ENCODE data around the gene PAX7.

Gene PAX7

DNA sequence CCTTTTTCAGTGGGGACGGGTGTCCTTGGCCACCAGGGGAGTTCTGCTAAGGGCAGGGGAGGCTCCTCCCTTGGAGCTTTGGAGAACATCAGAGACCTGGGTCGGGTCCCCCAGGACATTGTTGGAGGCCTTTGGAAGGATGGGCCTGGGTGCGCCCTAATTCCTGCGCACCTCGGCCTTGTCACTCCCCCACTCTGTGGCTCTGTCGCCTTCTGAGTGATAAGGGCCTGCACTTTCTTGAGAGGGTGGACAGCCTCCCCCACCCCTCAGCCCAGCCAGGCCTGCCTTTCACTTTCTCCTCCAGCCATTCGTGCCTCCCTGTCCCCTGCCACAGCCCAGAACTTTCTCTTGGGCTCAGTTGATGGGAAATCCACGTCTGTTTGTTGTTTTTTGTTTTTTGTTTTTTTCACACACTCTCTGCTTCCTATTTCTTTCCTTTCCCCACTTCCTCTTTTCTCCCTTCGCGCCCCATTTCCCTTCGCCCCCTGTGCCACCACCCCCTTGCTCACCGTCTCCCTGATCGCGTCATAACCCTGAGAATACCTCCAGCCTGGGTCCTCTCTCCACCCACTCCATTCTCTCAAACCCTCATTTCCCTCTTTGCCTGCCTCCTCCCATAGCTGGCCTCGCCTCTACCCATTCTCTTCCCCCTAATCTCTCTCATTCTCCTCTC is 85.6 kb downstream of the PAX7 start:
- TF ChIP-seq, protein P1, sequence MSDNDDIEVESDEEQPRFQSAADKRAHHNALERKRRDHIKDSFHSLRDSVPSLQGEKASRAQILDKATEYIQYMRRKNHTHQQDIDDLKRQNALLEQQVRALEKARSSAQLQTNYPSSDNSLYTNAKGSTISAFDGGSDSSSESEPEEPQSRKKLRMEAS (IDR thresholded peaks at IDR 0.05), result no peak
- TF ChIP-seq FOXM1 (IDR thresholded peaks at IDR 0.05; ENCODE audit: borderline replicate concordance, low read depth), result no peak

DNA sequence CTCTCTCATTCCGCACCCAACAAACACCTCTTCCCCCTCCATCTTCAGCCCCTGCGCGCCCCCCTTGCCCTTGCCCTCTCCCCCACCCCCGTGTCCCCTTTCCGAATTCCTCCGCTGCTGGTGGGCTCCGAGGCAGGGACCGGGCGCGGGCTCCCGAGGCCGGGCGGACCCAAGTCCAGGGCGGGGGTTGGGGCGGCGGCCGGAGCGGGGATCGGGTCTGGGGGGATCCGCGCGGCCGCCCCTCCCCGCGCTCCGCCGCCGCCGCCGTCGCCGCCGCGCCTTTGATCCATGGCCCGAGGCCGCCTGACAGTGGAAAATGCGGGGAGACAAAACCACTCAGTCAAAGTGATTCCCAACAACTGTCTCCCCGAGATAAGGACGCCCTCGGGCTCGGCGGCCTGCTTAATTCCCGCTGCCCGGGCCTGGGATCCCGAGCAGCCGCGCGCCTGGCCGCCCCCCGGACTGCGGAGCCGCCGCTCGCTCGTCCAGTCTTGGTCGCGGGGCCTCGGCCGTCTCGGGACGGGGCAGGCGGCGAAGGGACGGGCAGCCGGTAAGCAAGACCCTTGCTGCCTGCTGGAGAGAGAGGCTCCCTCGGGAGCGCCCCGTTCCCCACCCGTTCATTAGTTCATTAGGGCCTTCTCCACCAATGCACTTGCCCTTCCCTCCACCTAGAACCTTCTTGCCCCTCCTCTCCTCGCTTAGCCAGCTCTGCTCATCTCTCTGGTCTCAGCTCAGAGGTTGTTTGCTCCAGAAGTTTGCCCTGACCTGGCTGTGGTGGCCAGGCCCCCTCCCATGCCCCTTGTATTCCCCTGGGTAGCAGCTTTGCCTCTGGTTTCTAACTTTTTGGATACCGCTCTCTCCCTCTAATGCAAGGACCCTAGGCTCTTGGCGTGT is 86.4 kb downstream of the PAX7 start:
- TF ChIP-seq, protein P2, sequence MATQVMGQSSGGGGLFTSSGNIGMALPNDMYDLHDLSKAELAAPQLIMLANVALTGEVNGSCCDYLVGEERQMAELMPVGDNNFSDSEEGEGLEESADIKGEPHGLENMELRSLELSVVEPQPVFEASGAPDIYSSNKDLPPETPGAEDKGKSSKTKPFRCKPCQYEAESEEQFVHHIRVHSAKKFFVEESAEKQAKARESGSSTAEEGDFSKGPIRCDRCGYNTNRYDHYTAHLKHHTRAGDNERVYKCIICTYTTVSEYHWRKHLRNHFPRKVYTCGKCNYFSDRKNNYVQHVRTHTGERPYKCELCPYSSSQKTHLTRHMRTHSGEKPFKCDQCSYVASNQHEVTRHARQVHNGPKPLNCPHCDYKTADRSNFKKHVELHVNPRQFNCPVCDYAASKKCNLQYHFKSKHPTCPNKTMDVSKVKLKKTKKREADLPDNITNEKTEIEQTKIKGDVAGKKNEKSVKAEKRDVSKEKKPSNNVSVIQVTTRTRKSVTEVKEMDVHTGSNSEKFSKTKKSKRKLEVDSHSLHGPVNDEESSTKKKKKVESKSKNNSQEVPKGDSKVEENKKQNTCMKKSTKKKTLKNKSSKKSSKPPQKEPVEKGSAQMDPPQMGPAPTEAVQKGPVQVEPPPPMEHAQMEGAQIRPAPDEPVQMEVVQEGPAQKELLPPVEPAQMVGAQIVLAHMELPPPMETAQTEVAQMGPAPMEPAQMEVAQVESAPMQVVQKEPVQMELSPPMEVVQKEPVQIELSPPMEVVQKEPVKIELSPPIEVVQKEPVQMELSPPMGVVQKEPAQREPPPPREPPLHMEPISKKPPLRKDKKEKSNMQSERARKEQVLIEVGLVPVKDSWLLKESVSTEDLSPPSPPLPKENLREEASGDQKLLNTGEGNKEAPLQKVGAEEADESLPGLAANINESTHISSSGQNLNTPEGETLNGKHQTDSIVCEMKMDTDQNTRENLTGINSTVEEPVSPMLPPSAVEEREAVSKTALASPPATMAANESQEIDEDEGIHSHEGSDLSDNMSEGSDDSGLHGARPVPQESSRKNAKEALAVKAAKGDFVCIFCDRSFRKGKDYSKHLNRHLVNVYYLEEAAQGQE (IDR thresholded peaks at IDR 0.05; ENCODE audit: low read depth), result no peak
- TF ChIP-seq EP300 (IDR thresholded peaks at IDR 0.05; ENCODE audit: borderline replicate concordance), result no peak
- TF ChIP-seq RAD21 (IDR thresholded peaks at IDR 0.05; ENCODE audit: low read depth), result no peak
- no peak for TF ChIP-seq CREB1 (IDR thresholded peaks at IDR 0.05; ENCODE audit: low read depth)
- no peak for TF ChIP-seq FOXM1 (IDR thresholded peaks at IDR 0.05; ENCODE audit: borderline replicate concordance, low read depth)
- TF ChIP-seq, protein P1 (IDR thresholded peaks at IDR 0.05), result no peak
- no peak for TF ChIP-seq ZBTB7A (IDR thresholded peaks at IDR 0.05; ENCODE audit: low read depth)
- no peak for TF ChIP-seq TEAD4 (IDR thresholded peaks at IDR 0.05)
- TF ChIP-seq TCF12 (IDR thresholded peaks at IDR 0.05; ENCODE audit: low read depth), result no peak
- no peak for TF ChIP-seq CEBPB (IDR thresholded peaks at IDR 0.05)
- TF ChIP-seq YY1 (IDR thresholded peaks at IDR 0.05; ENCODE audit: low read depth), result no peak
- TF ChIP-seq NFIC (IDR thresholded peaks at IDR 0.05), result no peak
- TF ChIP-seq, protein P3, sequence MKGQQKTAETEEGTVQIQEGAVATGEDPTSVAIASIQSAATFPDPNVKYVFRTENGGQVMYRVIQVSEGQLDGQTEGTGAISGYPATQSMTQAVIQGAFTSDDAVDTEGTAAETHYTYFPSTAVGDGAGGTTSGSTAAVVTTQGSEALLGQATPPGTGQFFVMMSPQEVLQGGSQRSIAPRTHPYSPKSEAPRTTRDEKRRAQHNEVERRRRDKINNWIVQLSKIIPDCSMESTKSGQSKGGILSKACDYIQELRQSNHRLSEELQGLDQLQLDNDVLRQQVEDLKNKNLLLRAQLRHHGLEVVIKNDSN (IDR thresholded peaks at IDR 0.05), result no peak
- no peak for TF ChIP-seq EGR1 (IDR thresholded peaks at IDR 0.05)
- no peak for TF ChIP-seq TAF1 (IDR thresholded peaks at IDR 0.05; ENCODE audit: low read depth)

DNA sequence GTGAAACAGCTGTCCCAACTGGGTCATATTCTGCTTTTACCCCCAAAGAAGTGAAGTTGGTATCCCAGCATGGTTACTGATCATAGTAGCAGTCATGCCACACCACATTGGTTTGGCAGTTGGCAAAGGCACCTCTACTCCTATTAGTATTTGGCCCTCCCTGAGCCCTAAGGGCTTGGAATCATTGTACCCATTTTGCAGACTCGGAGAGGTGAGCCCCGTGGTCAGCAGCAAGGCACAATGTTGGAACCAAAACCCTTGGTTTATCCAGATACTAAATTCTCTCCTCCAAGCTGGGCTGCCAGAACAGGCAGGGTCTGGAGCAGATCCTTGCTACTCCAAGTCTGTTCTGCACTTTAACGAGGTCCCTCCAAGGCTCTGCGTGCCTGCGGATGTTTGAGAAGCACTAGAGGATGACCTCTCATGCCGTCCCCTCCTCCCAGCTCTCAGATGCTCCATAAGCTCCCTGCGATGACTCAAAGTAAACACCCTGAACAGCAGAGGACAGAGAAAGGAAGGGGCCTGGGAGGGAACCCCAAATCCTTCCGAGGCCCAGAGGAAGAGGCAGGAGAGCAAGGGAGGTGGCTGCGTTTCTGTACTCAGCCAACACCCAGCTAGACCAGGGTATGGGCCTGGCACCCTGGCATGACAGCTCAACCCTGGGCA is 89.3 kb downstream of the PAX7 start:
- TF ChIP-seq TAF1 (IDR thresholded peaks at IDR 0.05; ENCODE audit: low read depth) (no peak), EP300 (IDR thresholded peaks at IDR 0.05; ENCODE audit: borderline replicate concordance) (no peak), TEAD4 (IDR thresholded peaks at IDR 0.05) (no peak), TCF12 (IDR thresholded peaks at IDR 0.05; ENCODE audit: low read depth) (no peak), YY1 (IDR thresholded peaks at IDR 0.05; ENCODE audit: low read depth) (no peak), FOXM1 (IDR thresholded peaks at IDR 0.05; ENCODE audit: borderline replicate concordance, low read depth) (no peak), NFIC (IDR thresholded peaks at IDR 0.05) (no peak), RAD21 (IDR thresholded peaks at IDR 0.05; ENCODE audit: low read depth) (no peak), CEBPB (IDR thresholded peaks at IDR 0.05) (no peak), EGR1 (IDR thresholded peaks at IDR 0.05) (no peak), CREB1 (IDR thresholded peaks at IDR 0.05; ENCODE audit: low read depth) (no peak), ZBTB7A (IDR thresholded peaks at IDR 0.05; ENCODE audit: low read depth) (no peak)
- TF ChIP-seq, protein P3 (IDR thresholded peaks at IDR 0.05), result no peak
- TF ChIP-seq, protein P2 (IDR thresholded peaks at IDR 0.05; ENCODE audit: low read depth), result no peak
- TF ChIP-seq, protein P1 (IDR thresholded peaks at IDR 0.05), result no peak

DNA sequence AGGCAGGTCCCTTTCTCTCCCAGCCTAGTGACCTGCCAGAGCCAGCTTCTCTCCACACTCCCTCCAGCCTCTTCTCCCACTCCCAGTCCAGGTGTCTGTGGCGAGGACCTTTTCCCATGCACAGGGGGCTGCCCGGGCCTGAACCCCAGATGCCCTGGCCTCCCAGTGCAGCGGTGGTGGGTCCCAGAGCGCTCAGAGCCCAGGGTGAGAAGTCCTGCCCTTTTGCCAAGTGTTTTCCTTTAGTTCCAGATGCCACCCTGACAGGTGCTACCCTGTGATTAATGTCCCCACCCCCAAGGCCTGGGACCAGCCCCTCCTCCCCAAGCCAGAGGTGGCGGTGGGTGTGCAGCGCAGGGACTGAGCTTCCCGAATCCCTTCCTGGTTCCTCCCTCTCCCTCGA is 90.4 kb downstream of the PAX7 start:
- no peak for TF ChIP-seq CEBPB (IDR thresholded peaks at IDR 0.05)
- TF ChIP-seq NFIC (IDR thresholded peaks at IDR 0.05), result no peak
- TF ChIP-seq TAF1 (IDR thresholded peaks at IDR 0.05; ENCODE audit: low read depth), result no peak
- TF ChIP-seq, protein P1 (IDR thresholded peaks at IDR 0.05), result no peak
- TF ChIP-seq EGR1 (IDR thresholded peaks at IDR 0.05), result no peak
- TF ChIP-seq TCF12 (IDR thresholded peaks at IDR 0.05; ENCODE audit: low read depth), result no peak
- no peak for TF ChIP-seq CREB1 (IDR thresholded peaks at IDR 0.05; ENCODE audit: low read depth)
- no peak for TF ChIP-seq FOXM1 (IDR thresholded peaks at IDR 0.05; ENCODE audit: borderline replicate concordance, low read depth)
- no peak for TF ChIP-seq ZBTB7A (IDR thresholded peaks at IDR 0.05; ENCODE audit: low read depth)
- no peak for TF ChIP-seq YY1 (IDR thresholded peaks at IDR 0.05; ENCODE audit: low read depth)
- TF ChIP-seq TEAD4 (IDR thresholded peaks at IDR 0.05), result no peak
- no peak for TF ChIP-seq RAD21 (IDR thresholded peaks at IDR 0.05; ENCODE audit: low read depth)
- TF ChIP-seq, protein P3 (IDR thresholded peaks at IDR 0.05), result no peak
- no peak for TF ChIP-seq EP300 (IDR thresholded peaks at IDR 0.05; ENCODE audit: borderline replicate concordance)
- TF ChIP-seq, protein P2 (IDR thresholded peaks at IDR 0.05; ENCODE audit: low read depth), result no peak
